Ovary (tissue), 9 donors: ENCODE data around the gene FGD5. TPM values are rescaled to one million over a fixed set of nuclear protein-coding genes. Genes with fewer than 3 reads are reported as not detected.
A peak's percentile ranks its signal among the peaks of the same experiment; 100 is the strongest.

Experiments used
- DNase-seq, 5 donors: peaks; one replicate each; pipeline ENCODE4 v3.0.0-alpha.2; 2019 to 2020
- H3K27ac ChIP-seq, 2 donors: fragments of 200-600 bp; one replicate each; pipeline versions ENCODE4 v1.5.1 to v1.8.0; 2019 to 2022
- H3K27me3 ChIP-seq: fragments of 200-600 bp; one replicate; pipeline ENCODE4 v1.8.0; 2022
- H3K36me3 ChIP-seq: fragments of 200-600 bp; sonication (generic); one replicate; pipeline ENCODE4 v1.5.1; 2019
- H3K4me1 ChIP-seq: one replicate; pipeline ENCODE4 v1.8.1; 2013; ENCODE audit warnings: mild to moderate bottlenecking, moderate library complexity; ENCODE audit not compliant: insufficient read depth
- H3K4me3 ChIP-seq: fragments of 200-600 bp; sonication (generic); one replicate; pipeline ENCODE4 v1.5.1; 2017
- H3K9me3 ChIP-seq, 2 donors: fragments of 200-600 bp in 1 of 2; sonication (generic) in 1 of 2; one replicate each; pipeline versions ENCODE4 v1.5.1 to v1.8.1; 2013 to 2019; ENCODE audit warnings: mild to moderate bottlenecking in 1 of 2, moderate library complexity in 1 of 2
- CTCF ChIP-seq, 3 donors: fragments of 450-650 bp in 2 of 3; fragments of 200-600 bp in 1 of 3; IDR thresholded peaks; one replicate each; pipeline versions ENCODE4 v1.5.1 to v1.8.0; 2016 to 2022; ENCODE audit warnings: antibody characterized with exemption in 3 of 3, mild to moderate bottlenecking in 1 of 3
- EP300 ChIP-seq: sonication (generic); formaldehyde crosslinking; IDR thresholded peaks from one replicate; pipeline ENCODE4 v1.6.1; 2017; ENCODE audit warnings: antibody characterized with exemption
- POLR2A ChIP-seq: fragments of 450-650 bp; IDR thresholded peaks from one replicate; pipeline ENCODE4 v1.6.1; 2017; ENCODE audit warnings: antibody characterized with exemption, mild to moderate bottlenecking, moderate library complexity
- WGBS, 3 donors: extraction: QIAGEN DNeasy Blood & Tissue Kit in 1 of 3; methylation state at CpG; one replicate each; pipeline versions ENCODE4 v1.1.5 to v1.1.7; 2013 to 2017; 5-methylcytosine and 5-hydroxymethylcytosine counted together
- intact Hi-C, 4 donors: fragments of 100-400 bp; cut with DNase I; formaldehyde crosslinking; loops; one replicate each; pipeline versions ENCODE4 v1.11.0 to v1.15.1; 2022 to 2023
- polyA plus RNA-seq, 2 donors: library from polyadenylated mRNA; stranded (reverse); fragments of 200-250 nt in 1 of 2; fragments of 350-450 nt in 1 of 2; fragmentation: Illumina TruSeq in 1 of 2; extraction: RNeasy Lipid Tissue Mini Kit (QIAGEN cat#74804) in 1 of 2; gene quantifications; one replicate each; pipeline ENCODE4 v1.2.3, GENCODE V29; 2013 to 2014
- total RNA-seq, 7 donors: library from RNA; depleted of rRNA in 2 of 7; stranded (reverse); fragments of >200 nt in 2 of 7; fragmentation: NEBNext Ultra II Directional in 3 of 7; extraction: Animal tissue kit (Norgen Biotek cat#: 25700) in 3 of 7; gene quantifications; one replicate each; pipeline versions ENCODE4 v1.1.0 to v1.2.4, GENCODE V29; 2016 to 2023
- donor health status: DM: no; HTN: no; CAD: no; lungs with moderate emphysema.
- donor health status: DM: no; HTN: no; CAD: no.
- donor health status: Bipolar disorder and iron deficiency.
- donor health status: DM: yes; HTN: yes; CAD: no.
- donor health status: DM: no; HTN: no; CAD: no.
- donor health status: DM: yes; HTN: yes; CAD: no.

FGD5 gene
- total and polyA plus RNA-seq, 9 donors: 5.1 to 38.3 (median 13.0) TPM

- H3K27me3 ChIP-seq: no peaks in the 10 kb centered on the region
- no peaks in the 10 kb centered on the region for H3K36me3 ChIP-seq
- no peak overlapping the region for H3K4me3 ChIP-seq
- intact Hi-C loops: no loop called here
- no peaks in the 10 kb centered on the region for H3K4me1 ChIP-seq
- TF ChIP-seq CTCF (IDR thresholded peaks at IDR 0.05): no peak
- no peak for TF ChIP-seq POLR2A
- no peak for TF ChIP-seq EP300
- 93 to 94% (median 93%) methylated on average over 2 of the region's 2 CpGs for WGBS, 3 donors
- no peak for DNase-seq
- H3K9me3 ChIP-seq: no peaks in the 10 kb centered on the region
- H3K27ac ChIP-seq: no peak overlapping the region
Measured at GRCh38 chr3:14894085-14894484, 75.3 kb downstream of the FGD5 start.

- Histone ChIP-seq H3K36me3 (no peaks in the 10 kb centered on the region), H3K9me3 (no peaks in the 10 kb centered on the region), H3K27me3 (no peaks in the 10 kb centered on the region), H3K4me1 (no peaks in the 10 kb centered on the region), H3K4me3 (no peak overlapping the region), H3K27ac (no peak overlapping the region)
- 85 to 87% (median 86%) methylated on average over 4 of the region's 4 CpGs for WGBS, 3 donors
- TF ChIP-seq POLR2A (no peak), CTCF (IDR thresholded peaks at IDR 0.05) (no peak), EP300 (no peak)
- DNase-seq: no peak
- intact Hi-C loops: no loop called here
Measured at GRCh38 chr3:14897266-14897665, 78.5 kb downstream of the FGD5 start.

- intact Hi-C loops: no loop called here
- Histone ChIP-seq H3K36me3 (no peaks in the 10 kb centered on the region), H3K9me3 (no peaks in the 10 kb centered on the region), H3K27ac (no peak overlapping the region), H3K27me3 (no peaks in the 10 kb centered on the region), H3K4me1 (no peaks in the 10 kb centered on the region), H3K4me3 (no peak overlapping the region)
- no peak for DNase-seq
- 80 to 84% (median 83%) methylated on average over 7 of the region's 7 CpGs for WGBS, 3 donors
- TF ChIP-seq EP300 (no peak), POLR2A (no peak), CTCF (IDR thresholded peaks at IDR 0.05) (no peak)
Measured at GRCh38 chr3:14898929-14899328, 80.2 kb downstream of the FGD5 start.

- intact Hi-C loops: loop anchor here in 1 of 4 donors (10.0 kb wide), 1 partner anchor 995 kb away; no protein-coding TSS in a partner anchor
Measured at GRCh38 chr3:14899993-14900618, 81.3 kb downstream of the FGD5 start.

More at GRCh38 chr3:14899993-14900618, 81.3 kb downstream of the FGD5 start:
- WGBS, 3 donors: 79 to 89% (median 81%) methylated on average over 9 of the region's 9 CpGs
- no peaks in the 10 kb centered on the region for H3K9me3 ChIP-seq
- peak in 1 of 5 donors; percentile 36 for DNase-seq
- H3K36me3 ChIP-seq: no peaks in the 10 kb centered on the region
- no peaks in the 10 kb centered on the region for H3K27me3 ChIP-seq
- no peak overlapping the region for H3K4me3 ChIP-seq
- TF ChIP-seq EP300: no peak
- TF ChIP-seq POLR2A: no peak
- no peak for TF ChIP-seq CTCF (IDR thresholded peaks at IDR 0.05)
- no peak overlapping the region for H3K27ac ChIP-seq
- H3K4me1 ChIP-seq: no peaks in the 10 kb centered on the region
